MM.1S (cell line): ENCODE measurements around the gene SFXN1.

Experiments
- DNase-seq: peaks from one replicate; pipeline ENCODE4 v3.0.0-alpha.2; 2015
- H2AFZ ChIP-seq: fragments of 300-600 bp; sonication (generic); 2 replicates; pipeline ENCODE4 v1.6.0; 2016; ENCODE audit warnings: antibody characterized with exemption, low read length
- H3F3A ChIP-seq: fragments of 300-600 bp; sonication (generic); 2 replicates; pipeline ENCODE4 v1.6.1; 2016; ENCODE audit warnings: mild to moderate bottlenecking, antibody characterized with exemption, low read length, moderate library complexity, mixed read lengths; ENCODE audit not compliant: insufficient read depth
- H3K27ac ChIP-seq: fragments of 300-600 bp; sonication (generic); 2 replicates; pipeline ENCODE4 v1.5.1; 2016; ENCODE audit warnings: mild to moderate bottlenecking, low read length
- H3K27me3 ChIP-seq: fragments of 300-600 bp; sonication (generic); replicated peaks from 2 replicates; pipeline ENCODE4 v1.6.0; 2016; ENCODE audit warnings: low read length; ENCODE audit not compliant: insufficient read depth
- H3K36me3 ChIP-seq: fragments of 300-600 bp; sonication (generic); replicated peaks from 2 replicates; pipeline ENCODE4 v1.6.1; 2016; ENCODE audit warnings: mild to moderate bottlenecking, low read length, mixed read lengths; ENCODE audit not compliant: insufficient read depth
- H3K4me1 ChIP-seq: fragments of 300-600 bp; sonication (generic); 2 replicates; pipeline ENCODE4 v1.6.1; 2016; ENCODE audit warnings: low read length, mixed read lengths
- H3K4me2 ChIP-seq: fragments of 300-600 bp; sonication (generic); 2 replicates; pipeline ENCODE4 v1.6.0; 2016; ENCODE audit warnings: low read depth, low read length
- H3K4me3 ChIP-seq: fragments of 300-600 bp; sonication (generic); 2 replicates; pipeline ENCODE4 v1.5.1; 2016; ENCODE audit warnings: low read length, mixed read lengths
- H3K79me2 ChIP-seq: fragments of 300-600 bp; sonication (generic); 2 replicates; pipeline ENCODE4 v1.6.1; 2016; ENCODE audit warnings: mixed run types, low read length, mixed read lengths
- H3K9ac ChIP-seq: fragments of 300-600 bp; sonication (generic); 2 replicates; pipeline ENCODE4 v1.6.1; 2016; ENCODE audit warnings: low read length, mixed read lengths
- H3K9me2 ChIP-seq: fragments of 300-600 bp; sonication (generic); replicated peaks from 2 replicates; pipeline ENCODE4 v1.6.1; 2016; ENCODE audit warnings: mild to moderate bottlenecking, low read length, mixed read lengths; ENCODE audit not compliant: insufficient read depth
- H3K9me3 ChIP-seq: fragments of 300-600 bp; sonication (generic); replicated peaks from 2 replicates; pipeline ENCODE4 v1.6.1; 2016; ENCODE audit warnings: mild to moderate bottlenecking, low read length, mixed read lengths; ENCODE audit not compliant: insufficient read depth
- H4K20me1 ChIP-seq: fragments of 300-600 bp; sonication (generic); 2 replicates; pipeline ENCODE4 v1.6.1; 2016; ENCODE audit warnings: mild to moderate bottlenecking, low read length, moderate library complexity, mixed read lengths; ENCODE audit not compliant: insufficient read depth
- EZH2 ChIP-seq: fragments of 300-600 bp; sonication (generic); optimal IDR thresholded peaks from 2 replicates; pipeline ENCODE3; 2017; ENCODE audit warnings: low read depth, mild to moderate bottlenecking, antibody characterized with exemption, low read length, mixed read lengths
- EZH2phosphoT487 ChIP-seq: fragments of 300-600 bp; sonication (generic); IDR thresholded peaks from 2 replicates; pipeline ENCODE4 v1.6.1; 2018; ENCODE audit warnings: antibody characterized with exemption, low read length
- TF ChIP-seq, protein P1 (sequence below): fragments of 300-600 bp; sonication (generic); IDR thresholded peaks from 2 replicates; pipeline ENCODE4 v1.5.1; 2016; ENCODE audit warnings: antibody characterized with exemption, low read length, mixed read lengths

SFXN1 gene

GRCh38 chr5:175521313-175521833, 43.0 kb downstream of the SFXN1 start:
- DNase-seq, result no peak
- Histone ChIP-seq H3K9me2 (no peaks in the 10 kb centered on the region), H3K4me3 (no peak overlapping the region), H3K27ac (no peak overlapping the region), H3K36me3 (peaks cover 14% of the 10 kb centered on the region; the same call in 1 of the 2 replicates), H3K4me1 (no peaks in the 10 kb centered on the region), H4K20me1 (no peaks in the 10 kb centered on the region), H3K9me3 (no peaks in the 10 kb centered on the region), H3K27me3 (no peaks in the 10 kb centered on the region), H3K9ac (no peak overlapping the region), H3K4me2 (no peak overlapping the region), H3F3A (no peaks in the 10 kb centered on the region), H2AFZ (no peak overlapping the region), H3K79me2 (no peaks in the 10 kb centered on the region)
- TF ChIP-seq EZH2phosphoT487, result no peak
- TF ChIP-seq, protein P1, sequence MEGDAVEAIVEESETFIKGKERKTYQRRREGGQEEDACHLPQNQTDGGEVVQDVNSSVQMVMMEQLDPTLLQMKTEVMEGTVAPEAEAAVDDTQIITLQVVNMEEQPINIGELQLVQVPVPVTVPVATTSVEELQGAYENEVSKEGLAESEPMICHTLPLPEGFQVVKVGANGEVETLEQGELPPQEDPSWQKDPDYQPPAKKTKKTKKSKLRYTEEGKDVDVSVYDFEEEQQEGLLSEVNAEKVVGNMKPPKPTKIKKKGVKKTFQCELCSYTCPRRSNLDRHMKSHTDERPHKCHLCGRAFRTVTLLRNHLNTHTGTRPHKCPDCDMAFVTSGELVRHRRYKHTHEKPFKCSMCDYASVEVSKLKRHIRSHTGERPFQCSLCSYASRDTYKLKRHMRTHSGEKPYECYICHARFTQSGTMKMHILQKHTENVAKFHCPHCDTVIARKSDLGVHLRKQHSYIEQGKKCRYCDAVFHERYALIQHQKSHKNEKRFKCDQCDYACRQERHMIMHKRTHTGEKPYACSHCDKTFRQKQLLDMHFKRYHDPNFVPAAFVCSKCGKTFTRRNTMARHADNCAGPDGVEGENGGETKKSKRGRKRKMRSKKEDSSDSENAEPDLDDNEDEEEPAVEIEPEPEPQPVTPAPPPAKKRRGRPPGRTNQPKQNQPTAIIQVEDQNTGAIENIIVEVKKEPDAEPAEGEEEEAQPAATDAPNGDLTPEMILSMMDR, result no peak
- TF ChIP-seq EZH2, result no peak

DNA sequence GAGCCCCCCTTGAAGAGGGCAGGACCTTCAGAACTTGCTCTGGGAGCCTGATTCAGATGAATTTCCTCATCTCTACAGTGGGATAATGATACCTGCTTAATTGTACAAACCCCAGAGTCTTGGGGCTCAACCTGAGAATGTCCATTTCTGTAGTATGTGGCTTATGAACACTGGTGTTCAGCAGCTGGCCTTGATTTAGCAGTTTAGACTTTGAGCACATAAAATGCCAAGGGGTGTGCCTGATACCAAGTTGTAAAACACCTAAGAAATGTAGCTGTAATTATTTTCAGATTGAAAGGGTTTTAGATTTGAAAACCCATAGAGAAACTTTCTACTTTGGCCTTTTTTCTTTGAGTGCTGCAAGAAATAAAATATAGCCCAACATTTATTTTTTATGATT, 44.9 kb downstream of the SFXN1 start:
- Histone ChIP-seq H2AFZ (no peak overlapping the region), H3F3A (no peaks in the 10 kb centered on the region), H4K20me1 (no peaks in the 10 kb centered on the region), H3K9ac (no peak overlapping the region), H3K4me1 (no peaks in the 10 kb centered on the region), H3K79me2 (no peaks in the 10 kb centered on the region), H3K9me3 (no peaks in the 10 kb centered on the region), H3K9me2 (no peaks in the 10 kb centered on the region), H3K27ac (no peak overlapping the region), H3K27me3 (no peaks in the 10 kb centered on the region), H3K4me3 (no peak overlapping the region), H3K4me2 (no peak overlapping the region), H3K36me3 (peaks cover 23% of the 10 kb centered on the region)
- no peak for TF ChIP-seq EZH2phosphoT487
- TF ChIP-seq, protein P1, result no peak
- TF ChIP-seq EZH2, result no peak
- DNase-seq, result no peak

DNA sequence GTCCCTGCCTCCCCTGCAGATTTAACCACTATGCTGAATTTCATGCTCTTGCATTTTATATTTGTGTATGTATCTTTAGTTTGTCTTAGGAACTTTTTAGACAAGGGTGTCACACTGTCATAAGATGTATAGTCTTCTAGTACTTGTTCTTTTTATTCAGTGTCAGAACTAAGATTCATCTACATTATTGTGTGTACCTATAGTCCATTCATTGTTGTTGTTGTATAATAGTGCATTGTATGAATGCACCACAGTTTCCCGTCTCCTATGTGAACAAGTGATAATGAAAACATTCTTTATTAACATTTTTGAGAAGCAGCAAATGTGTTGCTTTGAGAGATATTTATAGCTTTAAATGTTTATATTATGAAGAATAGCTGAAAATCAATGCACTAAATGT, 45.9 kb downstream of the SFXN1 start:
- no peaks in the 10 kb centered on the region for H3K4me1 ChIP-seq
- no peaks in the 10 kb centered on the region for H3K9me3 ChIP-seq
- no peak overlapping the region for H3K27ac ChIP-seq
- H2AFZ ChIP-seq, result no peak overlapping the region
- no peak for DNase-seq
- no peaks in the 10 kb centered on the region for H3K9me2 ChIP-seq
- no peaks in the 10 kb centered on the region for H3F3A ChIP-seq
- no peaks in the 10 kb centered on the region for H3K79me2 ChIP-seq
- peaks cover 19% of the 10 kb centered on the region for H3K36me3 ChIP-seq
- TF ChIP-seq EZH2phosphoT487 (no peak), EZH2 (no peak)
- TF ChIP-seq, protein P1, result no peak
- no peak overlapping the region for H3K4me2 ChIP-seq
- no peak overlapping the region for H3K4me3 ChIP-seq
- no peaks in the 10 kb centered on the region for H3K27me3 ChIP-seq
- no peaks in the 10 kb centered on the region for H4K20me1 ChIP-seq
- no peak overlapping the region for H3K9ac ChIP-seq
